ENCODE data around the gene ZNF439.
"Not testable (repeated sequence)": the region's sequence is repeated elsewhere in the genome, so short reads cannot be mapped to it uniquely, and the experiment has no call there.

Gene ZNF439

DNA sequence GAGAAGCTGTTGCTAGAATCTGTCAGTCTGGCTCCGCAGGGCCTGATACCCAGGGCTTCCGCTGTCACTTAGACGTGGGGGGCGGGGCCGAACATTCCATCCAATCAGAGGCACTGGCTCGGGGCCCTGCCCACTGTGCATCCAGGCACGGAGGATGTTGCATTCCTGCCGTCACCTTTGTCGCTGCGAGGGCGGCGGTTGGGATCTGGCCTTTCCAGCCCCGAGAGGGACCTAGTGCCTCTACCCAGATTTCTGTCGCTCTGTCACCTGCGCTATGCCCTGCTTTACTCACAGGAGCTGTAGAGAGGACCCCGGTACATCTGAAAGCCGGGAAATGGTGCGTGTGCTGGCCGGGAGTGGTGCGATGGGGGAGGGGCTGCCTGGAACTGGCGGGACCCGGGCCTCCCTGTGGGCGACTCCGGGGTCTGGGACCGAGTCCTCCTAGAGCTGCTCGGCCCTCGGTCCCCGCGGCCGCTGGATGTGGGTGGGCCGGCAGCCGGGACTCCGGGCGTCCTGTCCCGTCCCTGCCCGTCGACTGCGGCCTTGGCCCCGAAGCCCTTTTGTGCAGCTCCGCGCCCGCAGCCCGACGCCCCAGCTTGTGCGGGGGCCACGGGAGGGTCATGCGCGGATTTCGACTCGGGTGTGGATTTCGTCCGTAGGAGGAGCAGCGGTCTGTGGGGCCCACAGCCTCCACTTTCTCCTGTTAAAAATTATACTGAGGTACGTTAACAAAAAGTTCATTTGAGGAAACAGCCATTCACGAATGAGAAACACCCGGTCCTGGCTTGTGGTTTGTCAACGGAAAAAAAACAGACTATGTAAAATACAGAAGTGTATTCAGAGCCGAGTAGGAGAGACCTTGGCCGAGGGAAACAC, at the start of gene ZNF439:
TSS of gene ZNF439 (plus strand) at position 133 of the 876 bp plus-strand sequence. CDS start at position 275, 142 bp downstream.
- DNase-seq (ENCODE audit: low read depth): peak; percentile 82

DNA sequence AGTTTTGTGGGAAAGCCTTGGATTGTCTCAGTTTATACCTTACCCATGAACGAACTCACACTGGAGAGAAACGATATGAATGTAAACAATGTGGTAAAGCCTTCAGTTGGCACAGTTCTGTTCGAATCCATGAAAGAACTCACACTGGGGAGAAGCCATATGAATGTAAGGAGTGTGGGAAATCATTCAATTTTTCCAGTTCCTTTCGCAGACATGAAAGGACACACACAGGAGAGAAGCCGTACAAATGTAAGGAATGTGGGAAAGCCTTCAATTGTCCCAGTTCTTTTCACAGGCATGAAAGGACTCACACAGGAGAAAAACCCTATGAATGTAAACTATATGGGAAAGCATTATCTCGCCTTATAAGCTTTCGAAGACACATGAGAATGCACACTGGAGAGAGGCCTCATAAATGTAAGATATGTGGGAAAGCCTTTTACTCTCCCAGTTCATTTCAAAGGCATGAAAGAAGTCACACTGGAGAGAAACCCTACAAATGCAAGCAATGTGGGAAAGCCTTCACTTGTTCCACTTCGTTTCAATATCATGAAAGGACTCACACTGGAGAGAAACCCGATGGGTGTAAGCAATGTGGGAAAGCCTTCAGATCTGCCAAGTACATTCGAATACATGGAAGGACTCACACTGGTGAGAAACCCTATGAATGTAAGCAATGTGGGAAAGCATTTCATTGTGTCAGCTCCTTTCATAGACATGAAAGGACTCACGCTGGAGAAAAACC, 42.0 kb upstream of the ZNF439 start:
- no peak for DNase-seq (ENCODE audit: low read depth)

DNA sequence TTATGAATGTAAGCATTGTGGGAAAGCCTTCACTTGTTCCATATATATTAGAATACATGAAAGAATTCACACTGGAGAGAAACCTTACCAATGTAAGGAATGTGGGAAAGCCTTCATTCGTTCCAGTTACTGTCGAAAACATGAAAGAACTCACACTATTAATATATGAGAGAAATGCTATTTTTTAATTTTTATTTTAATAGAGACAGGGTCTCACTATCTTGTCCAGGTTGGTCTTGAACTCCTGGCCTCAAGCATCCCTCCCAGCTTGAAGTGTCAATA, 41.5 kb upstream of the ZNF439 start:
- DNase-seq (ENCODE audit: low read depth): no peak

DNA sequence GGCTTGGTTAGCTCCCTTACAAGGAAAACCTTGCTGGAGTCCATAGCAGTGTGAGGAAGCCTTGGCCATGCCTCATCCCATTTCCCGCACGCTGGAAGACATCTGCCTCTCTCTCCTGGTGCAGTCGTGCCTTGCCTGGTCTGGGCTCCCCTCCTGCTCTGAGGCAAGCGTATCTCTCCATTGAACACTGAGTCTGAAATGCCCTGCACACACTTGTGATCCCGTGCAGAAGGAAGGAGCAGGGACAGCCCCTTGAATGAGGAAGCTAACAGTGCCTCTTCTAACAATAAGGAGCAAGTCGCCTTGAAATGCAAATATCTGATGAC, 34.9 kb upstream of the ZNF439 start:
- DNase-seq (ENCODE audit: low read depth): no peak

DNA sequence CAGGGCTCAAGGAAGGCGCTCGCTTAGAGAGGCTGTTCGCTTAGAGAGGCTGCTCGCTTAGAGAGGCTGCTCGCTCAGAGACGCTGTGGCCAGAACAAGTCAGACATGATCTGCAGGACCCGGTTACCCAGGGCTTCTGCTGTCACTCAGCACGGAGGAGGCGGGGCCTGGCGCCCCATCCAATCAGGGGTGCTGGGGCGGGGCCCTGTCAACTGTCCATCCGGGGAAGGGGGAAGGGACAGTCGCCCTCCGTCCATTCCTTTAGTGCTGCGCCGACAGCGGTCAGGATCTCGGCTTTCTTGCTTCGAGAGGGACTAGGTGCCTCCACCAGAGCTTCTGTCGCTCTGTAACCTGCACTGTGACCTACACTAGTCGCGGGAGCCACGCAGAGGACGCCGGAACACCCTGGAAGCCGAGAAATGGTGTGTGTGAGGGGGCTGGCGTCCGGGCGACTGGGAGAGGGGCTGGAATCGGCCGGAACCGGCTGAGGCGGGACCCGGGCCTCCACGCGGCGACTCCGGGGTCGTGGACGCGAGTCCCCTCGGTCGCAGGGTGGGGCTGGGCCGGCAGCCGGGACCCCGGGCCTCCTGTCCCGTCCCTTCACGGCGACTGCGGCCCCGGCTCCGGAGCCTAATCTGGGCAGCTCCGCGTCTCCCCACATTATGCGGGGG, 34.4 kb upstream of the ZNF439 start, which contains the start of gene ZNF440:
TSS of gene ZNF440 (plus strand) at position 245 of the 671 bp plus-strand sequence. CDS start at position 420, 175 bp downstream.
- peak; percentile 72 for DNase-seq (ENCODE audit: low read depth)

DNA sequence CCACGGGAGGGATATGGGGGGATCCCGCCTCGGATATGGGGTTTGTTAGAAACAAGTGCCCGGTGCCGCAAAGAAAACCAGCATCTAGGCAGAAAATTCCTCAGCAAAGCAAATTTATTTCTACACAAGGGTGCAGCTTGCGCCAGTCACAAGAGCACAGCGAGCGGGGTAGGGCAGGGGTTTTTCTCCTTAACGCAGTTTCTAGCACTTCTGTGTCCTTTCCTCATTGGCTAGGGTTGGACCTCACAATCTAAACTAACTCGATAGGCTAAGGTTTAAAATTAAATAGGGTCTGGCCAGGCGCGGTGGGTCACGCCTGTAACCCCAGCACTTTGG, 33.9 kb upstream of the ZNF439 start:
- DNase-seq (ENCODE audit: low read depth): no peak

DNA sequence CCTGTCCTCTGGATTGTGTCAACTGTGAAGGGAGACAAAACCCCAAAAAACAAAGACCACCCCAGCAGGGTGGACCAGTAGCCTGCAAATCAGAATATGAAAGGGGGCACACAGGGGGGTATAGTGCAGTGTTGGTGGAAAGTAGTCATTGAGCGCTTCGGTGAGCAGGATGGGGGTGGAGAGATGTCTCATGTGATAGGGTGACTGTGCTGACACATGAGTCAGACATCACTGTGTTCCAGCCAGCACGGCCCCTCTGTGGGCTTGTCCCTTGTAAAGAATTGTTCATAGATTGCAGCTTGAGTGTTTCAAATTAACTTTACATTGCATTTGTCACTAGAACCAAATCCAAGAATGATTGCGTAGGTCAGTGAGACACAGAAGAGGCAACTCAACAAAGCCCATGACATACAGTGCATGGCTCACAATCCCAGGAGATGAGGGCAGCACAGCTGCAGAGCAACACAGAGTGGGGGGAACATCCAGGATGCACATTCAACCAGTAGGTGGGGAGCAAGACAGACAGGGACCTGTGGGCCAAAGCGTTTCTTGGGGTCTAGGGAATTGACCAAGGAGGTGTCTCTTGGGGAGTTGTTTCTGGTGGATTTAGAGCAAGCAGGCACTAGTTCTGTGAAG, 26.9 kb upstream of the ZNF439 start:
- DNase-seq (ENCODE audit: low read depth): no peak

DNA sequence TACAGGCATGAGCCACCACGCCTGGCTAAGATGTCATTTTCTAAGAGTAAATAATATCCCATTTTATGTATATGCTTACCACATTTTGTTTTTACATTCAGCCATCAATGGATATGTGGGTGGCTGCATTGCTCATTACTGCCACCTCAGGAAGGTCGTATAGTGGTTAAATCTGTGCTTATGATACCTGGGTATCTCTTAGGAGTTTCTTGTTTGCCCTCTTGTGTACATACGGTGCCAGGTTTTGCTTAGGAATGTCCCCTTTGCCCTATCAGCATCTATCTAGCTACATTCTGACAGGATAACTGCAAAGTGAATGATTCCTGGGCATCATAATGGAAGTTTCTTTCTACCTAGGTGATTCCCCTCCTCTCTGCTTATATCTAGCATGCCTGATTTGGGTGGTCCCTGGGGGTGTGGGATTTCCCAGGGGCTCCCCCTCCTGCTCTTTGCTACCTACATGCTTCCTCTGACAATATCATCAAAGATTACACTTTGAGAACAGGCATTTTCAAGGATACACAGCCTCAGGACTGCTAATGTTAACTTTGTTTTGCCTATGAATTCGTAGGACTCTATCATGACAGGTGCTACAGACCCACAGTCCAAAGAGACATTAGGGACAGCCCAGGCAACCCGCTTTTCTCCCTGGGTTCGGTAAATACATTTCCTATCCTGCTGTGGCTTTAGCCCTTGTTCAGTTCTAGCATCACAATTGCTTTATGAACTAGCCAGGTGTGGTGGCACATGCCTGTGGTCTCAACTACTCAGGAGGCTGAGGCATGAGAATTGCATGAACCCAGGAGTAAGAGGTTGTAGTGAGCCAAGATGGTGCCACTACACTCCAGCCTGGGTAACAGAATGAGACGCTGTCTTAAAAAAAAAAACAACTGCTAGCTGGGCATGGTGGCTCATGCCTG, 19.3 kb upstream of the ZNF439 start:
- not testable (repeated sequence) for DNase-seq (ENCODE audit: low read depth)

DNA sequence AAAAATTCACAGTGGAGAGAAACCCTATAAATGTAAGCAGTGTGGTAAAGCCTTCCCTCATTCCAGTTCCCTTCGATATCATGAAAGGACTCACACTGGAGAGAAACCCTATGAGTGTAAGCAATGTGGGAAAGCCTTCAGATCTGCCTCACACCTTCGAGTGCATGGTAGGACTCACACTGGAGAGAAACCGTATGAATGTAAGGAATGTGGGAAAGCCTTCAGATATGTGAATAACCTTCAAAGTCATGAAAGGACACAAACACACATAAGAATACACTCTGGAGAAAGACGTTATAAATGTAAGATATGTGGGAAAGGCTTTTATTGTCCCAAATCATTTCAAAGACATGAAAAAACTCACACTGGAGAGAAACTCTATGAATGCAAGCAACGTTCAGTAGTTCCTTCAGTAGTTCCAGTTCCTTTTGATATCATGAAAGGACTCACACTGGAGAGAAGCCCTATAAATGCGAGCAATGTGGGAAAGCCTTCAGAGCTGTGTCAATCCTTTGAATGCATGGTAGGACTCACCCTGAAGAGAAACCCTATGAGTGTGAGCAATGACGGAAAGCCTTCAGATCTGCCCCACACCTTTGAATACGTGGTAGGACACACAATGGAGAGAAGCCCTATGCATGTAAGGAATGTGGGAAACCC, 16.1 kb upstream of the ZNF439 start:
- DNase-seq (ENCODE audit: low read depth): no peak

DNA sequence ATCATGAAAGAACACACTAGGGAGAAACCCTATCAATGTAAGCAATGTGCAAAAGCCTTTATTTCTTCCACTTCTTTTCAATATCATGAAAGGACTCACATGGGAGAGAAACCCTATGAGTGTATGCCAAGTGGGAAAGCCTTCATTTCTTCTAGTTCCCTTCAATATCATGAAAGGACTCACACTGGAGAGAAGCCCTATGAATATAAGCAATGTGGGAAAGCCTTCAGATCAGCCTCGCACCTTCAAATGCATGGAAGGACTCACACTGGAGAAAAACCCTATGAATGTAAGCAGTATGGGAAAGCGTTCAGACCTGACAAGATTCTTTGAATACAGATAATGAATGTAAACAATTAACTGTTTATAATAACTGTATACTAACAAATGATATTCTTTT, 15.0 kb upstream of the ZNF439 start:
- no peak for DNase-seq (ENCODE audit: low read depth)

DNA sequence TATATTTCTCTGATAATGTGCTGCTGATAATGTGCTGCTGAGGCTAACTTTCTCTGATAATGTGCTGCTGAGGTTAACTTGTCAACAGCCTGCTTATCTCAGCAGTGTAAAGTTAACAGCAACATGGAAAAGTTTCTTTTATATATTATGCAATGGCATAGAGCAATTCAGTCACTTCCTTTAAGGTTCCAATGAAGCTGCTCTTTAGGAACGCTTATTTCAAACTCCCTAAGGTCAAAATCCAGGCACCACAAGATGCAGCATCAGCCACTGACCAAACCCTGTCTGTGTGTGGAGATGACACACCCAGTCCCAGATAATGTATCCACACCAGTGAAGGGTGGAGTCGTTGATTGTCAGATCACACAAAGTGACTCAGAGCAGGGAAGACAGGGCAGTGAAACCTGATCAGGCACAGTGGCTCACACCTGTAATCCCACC, 12.9 kb upstream of the ZNF439 start:
- DNase-seq (ENCODE audit: low read depth): not testable (repeated sequence)

DNA sequence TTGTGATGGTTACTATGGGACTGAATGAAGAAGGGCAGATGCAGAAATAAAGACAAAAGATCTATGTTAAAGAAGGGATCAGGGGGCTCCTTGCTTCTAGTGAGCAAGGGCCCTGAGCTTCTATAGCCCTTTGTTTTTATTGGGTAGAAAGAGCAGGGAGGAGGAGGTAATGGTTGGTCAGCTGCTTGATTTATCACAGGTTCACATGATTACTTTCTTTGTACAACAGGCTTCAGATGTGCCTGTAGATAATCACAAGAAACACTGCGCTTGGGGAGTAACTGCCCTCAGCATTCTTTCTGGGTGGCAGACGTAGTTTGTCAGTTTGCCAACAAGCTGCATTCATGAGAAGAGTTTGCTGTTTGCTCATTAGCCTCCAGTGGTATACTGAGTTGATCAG, 4.8 kb upstream of the ZNF439 start:
- no peak for DNase-seq (ENCODE audit: low read depth)

DNA sequence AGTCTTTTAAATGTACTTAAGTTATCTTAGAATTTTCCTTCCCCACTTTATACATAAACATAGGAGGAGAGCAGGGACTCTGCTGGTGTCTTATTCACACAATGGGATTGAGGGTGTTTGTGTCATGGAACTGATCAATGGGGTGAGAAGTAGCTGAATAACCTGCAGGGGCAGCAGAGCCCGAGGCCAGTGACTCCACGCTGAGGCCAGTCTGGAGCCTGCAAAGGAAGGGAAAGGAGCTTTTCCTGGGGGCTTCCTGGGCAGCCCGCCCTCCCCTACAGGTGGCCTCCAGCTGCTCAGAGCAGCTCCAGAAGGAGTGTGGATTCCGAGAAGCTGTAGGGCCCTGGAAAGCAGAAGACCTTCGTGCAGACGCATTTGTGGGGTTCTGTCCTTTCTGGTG, 911 bp upstream of the ZNF439 start:
- not testable (repeated sequence) for DNase-seq (ENCODE audit: low read depth)

DNA sequence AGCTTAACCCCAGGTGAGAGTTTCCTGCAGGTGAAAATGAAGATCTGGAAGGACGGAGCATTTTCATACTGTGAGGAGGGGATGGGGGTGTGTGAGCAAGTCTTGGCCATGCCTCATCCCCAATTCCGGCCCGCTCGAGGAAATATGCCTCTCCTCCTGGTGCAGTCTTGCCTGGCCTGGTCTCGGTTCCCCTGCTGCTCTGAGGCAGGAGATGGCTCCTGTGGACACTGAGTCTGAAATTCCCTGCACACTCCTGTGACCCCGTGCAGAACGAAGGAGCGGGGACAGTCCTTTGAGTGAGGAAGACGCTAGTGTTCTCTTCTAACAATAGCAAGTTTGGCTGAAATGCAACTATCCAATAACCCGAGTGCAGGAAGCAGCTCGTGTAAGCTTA, 329 bp upstream of the ZNF439 start:
- DNase-seq (ENCODE audit: low read depth): no peak

DNA sequence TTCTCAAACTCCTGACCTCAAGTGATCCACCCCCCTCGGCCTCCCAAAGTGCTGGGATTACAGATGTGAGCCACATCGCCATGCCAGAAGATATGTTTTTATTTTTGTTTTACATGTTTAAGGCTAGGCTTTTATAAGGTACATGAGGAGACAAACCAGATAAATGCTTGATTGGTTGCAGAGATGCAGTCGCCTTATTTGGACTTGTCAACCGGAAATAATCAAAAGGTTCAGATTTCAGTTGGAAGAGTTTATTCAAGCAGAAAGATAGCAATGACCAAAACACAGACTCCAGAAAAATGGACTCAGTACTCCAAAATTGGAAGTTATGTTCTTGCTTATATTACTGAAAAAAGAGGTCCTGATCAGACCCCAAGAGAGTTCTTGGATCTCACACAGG, 1.8 kb downstream of the ZNF439 start:
- not testable (repeated sequence) for DNase-seq (ENCODE audit: low read depth)

DNA sequence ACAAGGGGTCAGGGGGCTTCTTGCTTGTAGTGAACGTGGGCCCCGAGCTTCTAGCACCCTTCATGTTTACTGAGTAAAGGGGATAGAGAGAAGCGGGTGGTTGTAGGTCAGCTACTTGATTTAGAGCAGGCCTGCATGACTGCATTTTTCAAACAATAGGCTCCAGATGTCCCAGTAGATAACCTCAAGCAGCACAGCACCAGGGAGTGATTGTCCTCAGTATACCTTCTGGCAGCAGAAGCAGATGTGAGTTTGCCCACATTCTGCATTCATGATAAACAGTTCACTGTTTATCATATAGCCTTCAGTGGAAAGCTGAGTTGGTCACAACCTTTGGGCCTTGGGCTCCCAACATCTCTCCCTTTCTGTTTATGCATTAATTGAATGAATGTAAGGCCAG, 4.8 kb downstream of the ZNF439 start:
- no peak for DNase-seq (ENCODE audit: low read depth)

DNA sequence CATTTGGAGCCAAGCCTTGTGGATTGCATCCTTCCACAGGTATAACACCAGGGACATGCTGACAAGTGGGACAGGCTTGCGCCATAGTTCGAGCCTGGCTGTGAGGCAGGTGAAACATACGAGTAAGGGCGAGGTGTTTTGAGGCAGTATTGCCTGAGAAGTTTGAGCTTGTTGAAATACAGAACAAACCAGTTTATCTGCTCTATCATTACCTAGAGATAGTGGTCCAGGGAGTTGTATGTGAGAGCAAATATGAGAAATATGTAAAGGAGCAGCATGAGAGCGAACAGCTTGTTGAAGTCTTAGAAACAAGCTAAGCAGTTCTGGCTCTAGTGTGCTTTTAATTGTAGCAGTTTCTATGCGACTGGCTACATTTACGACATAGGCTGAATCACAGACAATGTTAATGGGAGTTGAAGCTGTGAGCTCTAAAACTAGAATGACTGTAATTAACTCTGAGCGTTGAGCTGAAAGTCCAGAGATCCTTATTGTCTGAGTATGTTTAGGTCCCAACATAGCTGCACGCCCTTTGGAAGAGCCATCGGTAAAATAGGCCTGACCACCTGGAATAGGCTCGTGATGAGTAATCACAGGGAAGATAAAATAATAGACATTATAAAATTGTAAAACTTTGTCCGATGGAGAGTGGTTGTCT, 8.2 kb downstream of the ZNF439 start:
- DNase-seq (ENCODE audit: low read depth): no peak

DNA sequence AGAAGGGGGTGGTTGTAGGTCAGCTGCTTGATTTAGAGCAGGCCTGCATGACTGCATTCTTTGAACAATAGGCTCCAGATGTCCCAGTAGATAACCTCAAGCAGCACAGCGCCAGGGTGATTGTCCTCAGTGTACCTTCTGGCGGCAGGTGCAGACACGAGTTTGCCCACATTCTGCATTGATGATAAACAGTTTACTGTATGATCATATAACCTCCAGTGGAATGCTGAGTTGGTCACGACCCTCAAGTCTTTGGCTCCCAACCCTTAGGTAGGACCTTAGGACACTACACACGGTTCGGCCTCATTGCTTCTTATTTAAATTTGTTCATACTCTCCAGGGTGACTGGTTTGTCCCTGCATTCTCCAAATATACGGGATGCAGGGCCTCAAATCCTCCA, 12.2 kb downstream of the ZNF439 start:
- DNase-seq (ENCODE audit: low read depth): no peak

DNA sequence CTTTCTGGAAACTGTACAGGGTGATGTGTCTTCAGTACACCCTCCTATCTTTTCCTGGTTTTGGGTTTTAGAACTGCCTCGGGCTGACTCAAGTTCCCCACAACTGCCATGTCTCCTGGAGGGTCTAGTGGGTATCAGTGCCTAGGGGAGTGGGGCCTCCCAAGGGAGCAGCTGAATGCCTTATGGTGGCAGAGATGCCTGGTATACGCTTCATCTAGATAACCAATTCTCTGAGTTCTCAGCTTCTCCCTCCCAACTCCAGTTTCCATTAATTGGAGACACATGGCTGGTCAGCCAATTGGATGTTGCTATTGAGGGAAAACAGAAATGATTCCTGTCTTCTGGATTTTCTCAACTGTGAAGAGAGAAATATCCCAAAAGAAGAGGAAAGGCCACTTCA, 12.8 kb downstream of the ZNF439 start:
- DNase-seq (ENCODE audit: low read depth): no peak

DNA sequence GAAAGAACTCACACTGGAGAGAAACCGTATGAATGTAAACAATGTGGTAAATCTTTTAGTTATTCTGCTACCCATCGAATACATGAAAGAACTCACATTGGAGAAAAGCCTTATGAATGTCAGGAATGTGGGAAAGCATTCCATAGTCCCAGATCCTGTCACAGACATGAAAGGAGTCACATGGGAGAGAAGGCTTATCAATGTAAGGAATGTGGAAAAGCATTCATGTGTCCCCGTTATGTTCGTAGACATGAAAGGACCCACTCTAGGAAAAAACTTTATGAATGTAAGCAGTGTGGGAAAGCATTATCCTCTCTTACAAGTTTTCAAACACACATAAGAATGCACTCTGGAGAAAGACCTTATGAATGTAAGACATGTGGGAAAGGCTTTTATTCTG, 19.2 kb downstream of the ZNF439 start:
- DNase-seq (ENCODE audit: low read depth): not testable (repeated sequence)

All from stimulated activated CD8-positive, alpha-beta memory T cell treated with anti-CD3 and anti-CD28 coated beads, Interleukin-15, amount 100 ng/mL, for 1 hour (primary cell).